ENCODE measurements around the gene FAM237A. TPM values are rescaled to one million over a fixed set of nuclear protein-coding genes. Genes with fewer than 3 reads are reported as not detected.

FAM237A gene
- total RNA-seq, 1 experiment from 2014 or later, result not detected

GRCh38 chr2:206665251-206665650 lies 23.0 kb downstream of the FAM237A start:
- CTCF ChIA-PET, result no interaction called here
- intact Hi-C loops (cut with micrococcal nuclease; ENCODE audit: unreplicated experiment), result loop anchor here (5.0 kb wide), 1 partner anchor 108 kb away; no protein-coding TSS in a partner anchor

GRCh38 chr2:206670531-206671319 lies 28.4 kb downstream of the FAM237A start:
- DNase-seq, result no peak

More at GRCh38 chr2:206665251-206665650, 23.0 kb downstream of the FAM237A start:
- Mint-ChIP-seq H3K27ac (ENCODE audit: unreplicated experiment) (no peak overlapping the region), H3K4me1 (ENCODE audit: low read depth, unreplicated experiment) (no peaks in the 10 kb centered on the region), H3K9me3 (ENCODE audit: low read depth, unreplicated experiment) (no peaks in the 10 kb centered on the region), H3K4me3 (ENCODE audit: low read depth, unreplicated experiment) (no peak overlapping the region), H3K27me3 (ENCODE audit: unreplicated experiment) (peaks cover 14% of the 10 kb centered on the region), H3K36me3 (ENCODE audit: insufficient read depth, unreplicated experiment) (no peaks in the 10 kb centered on the region)
- BruUV-seq (replicated peaks), result no TSS peak
- TF ChIP-seq, protein P1, sequence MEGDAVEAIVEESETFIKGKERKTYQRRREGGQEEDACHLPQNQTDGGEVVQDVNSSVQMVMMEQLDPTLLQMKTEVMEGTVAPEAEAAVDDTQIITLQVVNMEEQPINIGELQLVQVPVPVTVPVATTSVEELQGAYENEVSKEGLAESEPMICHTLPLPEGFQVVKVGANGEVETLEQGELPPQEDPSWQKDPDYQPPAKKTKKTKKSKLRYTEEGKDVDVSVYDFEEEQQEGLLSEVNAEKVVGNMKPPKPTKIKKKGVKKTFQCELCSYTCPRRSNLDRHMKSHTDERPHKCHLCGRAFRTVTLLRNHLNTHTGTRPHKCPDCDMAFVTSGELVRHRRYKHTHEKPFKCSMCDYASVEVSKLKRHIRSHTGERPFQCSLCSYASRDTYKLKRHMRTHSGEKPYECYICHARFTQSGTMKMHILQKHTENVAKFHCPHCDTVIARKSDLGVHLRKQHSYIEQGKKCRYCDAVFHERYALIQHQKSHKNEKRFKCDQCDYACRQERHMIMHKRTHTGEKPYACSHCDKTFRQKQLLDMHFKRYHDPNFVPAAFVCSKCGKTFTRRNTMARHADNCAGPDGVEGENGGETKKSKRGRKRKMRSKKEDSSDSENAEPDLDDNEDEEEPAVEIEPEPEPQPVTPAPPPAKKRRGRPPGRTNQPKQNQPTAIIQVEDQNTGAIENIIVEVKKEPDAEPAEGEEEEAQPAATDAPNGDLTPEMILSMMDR (IDR thresholded peaks at IDR 0.05; ENCODE audit: unreplicated experiment), result no peak
- no peak for DNase-seq

DNA sequence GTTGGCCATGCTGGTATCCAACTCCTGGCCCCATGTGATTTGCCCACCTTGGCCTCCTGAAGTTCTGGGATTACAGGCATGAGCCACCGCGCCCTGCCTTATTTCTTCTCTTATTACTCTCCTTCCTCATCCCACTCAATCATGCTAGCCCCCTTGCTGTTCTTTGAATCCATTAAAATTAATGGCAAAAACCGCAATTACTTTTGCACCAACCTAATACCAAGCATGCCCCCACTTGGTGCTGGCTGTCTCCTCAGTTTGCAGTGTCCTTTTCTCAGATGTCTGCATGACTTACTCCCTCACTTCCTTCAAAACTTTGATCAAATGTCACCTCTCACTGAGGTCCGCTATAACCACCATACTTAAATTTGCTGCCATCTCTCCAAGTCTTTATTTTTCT lies 41.3 kb downstream of the FAM237A start:
- Mint-ChIP-seq H3K4me1 (ENCODE audit: low read depth, unreplicated experiment) (no peaks in the 10 kb centered on the region), H3K4me3 (ENCODE audit: low read depth, unreplicated experiment) (no peak overlapping the region), H3K9me3 (ENCODE audit: low read depth, unreplicated experiment) (no peaks in the 10 kb centered on the region), H3K27me3 (ENCODE audit: unreplicated experiment) (no peaks in the 10 kb centered on the region), H3K36me3 (ENCODE audit: insufficient read depth, unreplicated experiment) (no peaks in the 10 kb centered on the region), H3K27ac (ENCODE audit: unreplicated experiment) (no peak overlapping the region)
- DNase-seq, result no peak
- TF ChIP-seq, protein P1 (IDR thresholded peaks at IDR 0.05; ENCODE audit: unreplicated experiment), result no peak
- BruUV-seq (replicated peaks), result no TSS peak
- intact Hi-C loops (cut with micrococcal nuclease; ENCODE audit: unreplicated experiment), result no loop called here
- CTCF ChIA-PET, result no interaction called here

More at GRCh38 chr2:206670531-206671319, 28.4 kb downstream of the FAM237A start:
- CTCF ChIA-PET, result no interaction called here
- Mint-ChIP-seq H3K4me3 (ENCODE audit: low read depth, unreplicated experiment) (no peak overlapping the region), H3K36me3 (ENCODE audit: insufficient read depth, unreplicated experiment) (no peaks in the 10 kb centered on the region), H3K9me3 (ENCODE audit: low read depth, unreplicated experiment) (no peaks in the 10 kb centered on the region), H3K27me3 (ENCODE audit: unreplicated experiment) (no peaks in the 10 kb centered on the region), H3K27ac (ENCODE audit: unreplicated experiment) (no peak overlapping the region), H3K4me1 (ENCODE audit: low read depth, unreplicated experiment) (no peaks in the 10 kb centered on the region)
- TF ChIP-seq, protein P1 (IDR thresholded peaks at IDR 0.05; ENCODE audit: unreplicated experiment), result no peak
- intact Hi-C loops (cut with micrococcal nuclease; ENCODE audit: unreplicated experiment), result no loop called here
- BruUV-seq (replicated peaks), result no TSS peak

DNA sequence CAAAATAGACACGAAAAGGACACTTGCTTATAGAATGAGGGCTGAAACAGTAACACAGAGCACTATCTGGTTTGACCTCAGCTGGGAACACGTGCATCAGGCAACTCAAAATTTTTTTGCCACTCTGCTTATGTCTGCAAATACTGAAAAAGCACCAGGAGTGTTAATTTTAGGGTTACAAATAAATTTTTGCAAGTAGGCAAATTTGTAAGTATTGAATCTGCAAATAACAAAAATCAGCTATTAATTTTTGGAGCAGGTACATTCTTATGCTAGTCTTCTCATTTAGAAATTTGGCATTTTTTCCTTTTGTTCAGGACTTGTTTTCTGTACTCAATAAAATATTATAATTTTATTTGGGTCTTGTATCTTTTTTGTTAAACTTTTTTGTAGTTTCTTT lies 46.2 kb downstream of the FAM237A start:
- no TSS peak for BruUV-seq (replicated peaks)
- peaks cover 11% of the 10 kb centered on the region for H3K27me3 Mint-ChIP-seq (ENCODE audit: unreplicated experiment)

More for the DNA sequence above, 46.2 kb downstream of the FAM237A start:
- Mint-ChIP-seq H3K4me3 (ENCODE audit: low read depth, unreplicated experiment) (no peak overlapping the region), H3K36me3 (ENCODE audit: insufficient read depth, unreplicated experiment) (no peaks in the 10 kb centered on the region), H3K9me3 (ENCODE audit: low read depth, unreplicated experiment) (no peaks in the 10 kb centered on the region), H3K4me1 (ENCODE audit: low read depth, unreplicated experiment) (no peaks in the 10 kb centered on the region), H3K27ac (ENCODE audit: unreplicated experiment) (no peak overlapping the region)
- DNase-seq, result no peak
- intact Hi-C loops (cut with micrococcal nuclease; ENCODE audit: unreplicated experiment), result no loop called here
- CTCF ChIA-PET, result no interaction called here
- TF ChIP-seq, protein P1 (IDR thresholded peaks at IDR 0.05; ENCODE audit: unreplicated experiment), result no peak

All from Calu3 (cell line).